K562 (cell line): ENCODE results near the gene RHBDD1. TPM values are rescaled to one million over a fixed set of nuclear protein-coding genes. Genes with fewer than 3 reads are reported as not detected.
A peak's percentile ranks its signal among the peaks of the same experiment; 100 is the strongest.

Source experiments
- ESRRA ChIP-seq: fragments of 450-650 bp; IDR thresholded peaks from 2 replicates; pipeline ENCODE4 v1.6.1; 2014; ENCODE audit warnings: low read depth, mild to moderate bottlenecking, moderate library complexity, borderline replicate concordance
- FOXP4 ChIP-seq: sonication (generic); formaldehyde crosslinking; IDR thresholded peaks from 2 replicates; pipeline ENCODE4 v1.8.0; 2022; ENCODE audit warnings: mild to moderate bottlenecking, missing genetic modification reagents, borderline replicate concordance
- GTF2F1 ChIP-seq: IDR thresholded peaks from 2 replicates; pipeline ENCODE4 v1.6.1; 2011; ENCODE audit warnings: low read depth, low read length, improper control_type of control experiment
- HDAC6 ChIP-seq: IDR thresholded peaks from 2 replicates; pipeline ENCODE4 v1.6.1; 2012; ENCODE audit warnings: low read depth, mild to moderate bottlenecking, control low read depth, inconsistent platforms, low read length, moderate library complexity
- HNRNPH1 ChIP-seq: fragments of 200-400 bp; formaldehyde crosslinking; optimal IDR thresholded peaks from 2 replicates; pipeline ENCODE3; 2017; ENCODE audit warnings: low read depth, mild to moderate bottlenecking, low read length, moderate library complexity
- MXI1 ChIP-seq: IDR thresholded peaks from 2 replicates; pipeline ENCODE4 v1.6.1; 2011; ENCODE audit warnings: low read depth, mild to moderate bottlenecking, improper control_type of control experiment, low read length
- NFRKB ChIP-seq: fragments of 450-650 bp; IDR thresholded peaks from 2 replicates; pipeline ENCODE4 v1.6.1; 2016; ENCODE audit warnings: low read depth
- RBM15 ChIP-seq: fragments of 200-400 bp; formaldehyde crosslinking; IDR thresholded peaks from 2 replicates; pipeline ENCODE4 v1.6.1; 2018; ENCODE audit warnings: mild to moderate bottlenecking, low read length, moderate library complexity; ENCODE audit not compliant: insufficient read depth
- REST ChIP-seq, 2 experiments: fragments of 450-650 bp; formaldehyde crosslinking in 1 of 2; IDR thresholded peaks; 2 replicates each; pipeline versions ENCODE4 v1.4.0 to v1.6.1; 2014 to 2020; ENCODE audit warnings: mild to moderate bottlenecking in 2 of 2, borderline replicate concordance in 1 of 2, low read depth in 1 of 2
- SAFB2 ChIP-seq: fragments of 200-400 bp; formaldehyde crosslinking; IDR thresholded peaks from 2 replicates; pipeline ENCODE4 v1.6.1; 2018; ENCODE audit warnings: borderline replicate concordance, low read length, low read depth, moderate library complexity; ENCODE audit not compliant: severe bottlenecking
- SMARCA4 ChIP-seq: fragments of 450-650 bp; IDR thresholded peaks from 2 replicates; pipeline ENCODE4 v1.6.1; 2016
- TAL1 ChIP-seq: fragments of 450-650 bp; IDR thresholded peaks from 2 replicates; pipeline ENCODE4 v1.6.1; 2016; ENCODE audit warnings: mild to moderate bottlenecking
- TCF7 ChIP-seq: sonication (generic); IDR thresholded peaks from 2 replicates; pipeline ENCODE4 v1.6.1; 2016; ENCODE audit warnings: antibody characterized with exemption, borderline replicate concordance
- TRIM24 ChIP-seq, 2 experiments: fragments of 450-650 bp; IDR thresholded peaks; 2 replicates each; pipeline ENCODE4 v1.6.1; 2016
- ZNF124 ChIP-seq: sonication (generic); formaldehyde crosslinking; IDR thresholded peaks from 2 replicates; pipeline ENCODE4 v1.8.1; 2022; ENCODE audit warnings: missing genetic modification reagents
- ZNF655 ChIP-seq: fragments of 250-450 bp; sonication (Bioruptor Pico); IDR thresholded peaks from 2 replicates; pipeline ENCODE4 v1.5.0; 2021
- ZNF75A ChIP-seq: fragments of 450-650 bp; formaldehyde crosslinking; IDR thresholded peaks from 2 replicates; pipeline ENCODE4 v1.4.0; 2020; ENCODE audit warnings: mild to moderate bottlenecking
- ZNF830 ChIP-seq: fragments of 250-450 bp; sonication (Bioruptor Pico); IDR thresholded peaks from 2 replicates; pipeline ENCODE4 v1.5.0; 2021; ENCODE audit warnings: mild to moderate bottlenecking
- polyA plus RNA-seq, 8 experiments: library from polyadenylated mRNA; depleted of rRNA in 4 of 8; stranded (reverse) in 5 of 8; unstranded in 3 of 8; fragments of >200 nt; fragmentation: Nextera tagmentation in 2 of 8; fragmentation: Illumina TruSeq in 1 of 8; extraction: Ambion mirVana in 2 of 8; extraction: Trizol in 1 of 8; gene quantifications; 2 replicates each; pipeline versions ENCODE4 v1.2.1 to v1.2.3, GENCODE V29; 2011 to 2014; ENCODE audit warnings: inconsistent platforms in 1 of 8, missing spikeins in 1 of 8
- total RNA-seq, 7 experiments: library from RNA; depleted of rRNA in 6 of 7; stranded (reverse); fragments of >200 nt in 6 of 7; fragmentation: Illumina TruSeq in 2 of 7; extraction: Trizol in 2 of 7; gene quantifications; 2 replicates each; pipeline versions ENCODE4 v1.2.1 to v1.2.3, GENCODE V29; 2011 to 2021; ENCODE audit warnings: low replicate concordance in 1 of 7

Gene RHBDD1
- total and polyA plus RNA-seq, 9 of the 15 experiments (the other 6 are each of a cell fraction or from before 2014, with no cell fraction given) = 4.8 to 34.8 (median 15.6) TPM

- peak; percentile 58 for TF ChIP-seq REST (IDR thresholded peaks at IDR 0.05; ENCODE audit: borderline replicate concordance)
- no peak for TF ChIP-seq REST (CRISPR knock-in tag; IDR thresholded peaks at IDR 0.05; ENCODE audit: low read depth)
- no peak for TF ChIP-seq SAFB2
- no peak for TF ChIP-seq ZNF655
- TF ChIP-seq RBM15 = no peak
- TF ChIP-seq ESRRA = no peak
- TF ChIP-seq NFRKB = no peak
- TF ChIP-seq MXI1 = no peak
- TF ChIP-seq SMARCA4 = no peak
- no peak for TF ChIP-seq TCF7
- no peak for TF ChIP-seq ZNF124 (CRISPR knock-in tag)
- no peak for TF ChIP-seq TAL1
- no peak for TF ChIP-seq ZNF75A
- no peak for TF ChIP-seq TRIM24 (IDR thresholded peaks at IDR 0.05)
- no peak for TF ChIP-seq GTF2F1
- no peak for TF ChIP-seq HNRNPH1
- no peak for TF ChIP-seq FOXP4
- TF ChIP-seq ZNF830 (CRISPR knock-in tag) = no peak
- no peak for TF ChIP-seq HDAC6
These were observed 149.1 kb downstream of the RHBDD1 start (continued) for GRCh38 chr2:226984750-226985582.
